Stimulated activated CD8-positive, alpha-beta memory T cell treated with anti-CD3 and anti-CD28 coated beads, Interleukin-7, amount 100 ng/mL, for 1 hour (primary cell): ENCODE measurements around the gene EME2.

ENCODE experiments used
- DNase-seq, 2 donors: peaks; one replicate each; pipeline ENCODE4 v3.0.0-alpha.2; 2020; ENCODE audit warnings: low read depth in 2 of 2

Gene EME2

GRCh38 chr16:1778200-1779179, 5.9 kb downstream of the EME2 start:
- DNase-seq = no peak

DNA sequence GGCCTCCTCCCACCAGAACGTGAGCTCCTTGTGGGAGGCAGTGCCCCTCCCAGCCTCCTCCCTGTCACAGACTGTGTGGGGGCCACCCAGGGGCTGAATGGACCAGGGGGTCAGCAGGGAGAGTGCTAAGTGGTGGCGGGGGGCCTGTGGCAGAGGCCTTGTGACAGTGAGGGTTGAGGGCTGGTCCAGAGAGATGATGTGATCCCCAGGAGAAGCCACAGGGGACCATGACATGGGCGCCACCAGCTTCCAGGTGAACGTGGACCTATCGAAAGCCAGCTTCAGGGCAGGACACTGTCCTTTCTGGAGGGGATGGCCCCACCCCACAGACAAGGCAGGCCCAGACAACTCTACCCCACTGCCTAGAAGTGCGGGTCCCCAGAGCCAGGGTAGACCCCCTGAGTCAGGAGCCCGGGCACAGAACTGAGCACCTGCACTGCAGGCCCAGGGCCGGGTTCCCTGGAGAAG, 6.7 kb downstream of the EME2 start:
- DNase-seq = no peak

- no peak for DNase-seq
These were observed 7.4 kb downstream of the EME2 start for GRCh38 chr16:1779741-1780676.

DNA sequence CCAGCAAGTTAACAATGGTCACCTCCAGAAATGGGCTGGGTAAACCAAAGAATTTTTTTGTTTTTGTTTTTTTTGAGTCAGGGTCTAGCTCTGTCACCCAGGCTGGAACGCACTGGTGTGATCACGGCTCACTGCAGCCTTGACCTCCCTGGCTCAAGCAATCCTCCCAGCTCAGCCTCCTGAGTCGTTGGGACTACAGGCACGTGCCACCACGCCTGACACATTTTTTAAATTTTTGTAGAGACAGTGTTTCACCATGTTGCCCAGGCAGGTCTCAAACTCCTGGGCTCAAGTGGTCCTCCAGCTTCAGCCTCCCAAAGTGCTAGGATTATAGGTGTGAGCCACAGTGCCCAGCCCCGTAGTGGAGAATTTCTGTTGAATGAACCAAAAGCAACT, 8.1 kb downstream of the EME2 start:
- DNase-seq = no peak

DNA sequence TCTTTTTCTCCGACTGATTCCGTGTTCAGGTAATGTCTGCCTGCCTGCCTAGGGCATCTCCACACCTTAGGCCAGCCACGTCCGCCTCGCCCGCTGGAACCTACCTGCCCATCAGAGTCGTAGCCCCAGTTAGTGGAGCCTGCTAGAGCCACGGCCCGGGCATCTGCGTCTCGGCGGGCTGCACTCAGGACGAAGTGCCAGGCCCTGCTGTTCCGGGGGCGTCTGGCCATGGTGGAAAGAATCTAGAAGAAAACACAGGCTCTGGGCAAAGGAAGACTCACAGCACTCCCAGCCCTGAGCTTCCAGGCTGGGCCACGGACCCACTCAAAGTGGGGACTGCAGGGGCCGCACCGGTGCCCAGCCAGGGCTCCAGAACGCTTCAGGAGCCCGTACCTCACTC, 8.6 kb downstream of the EME2 start:
- no peak for DNase-seq

GRCh38 chr16:1781758-1782407, 9.3 kb downstream of the EME2 start:
- no peak for DNase-seq

- DNase-seq = peak; percentile 94 to 95
These were observed 10.0 kb downstream of the EME2 start, which contains the start of the genes NUBP2 and SPSB3 for GRCh38 chr16:1782408-1783264. Gene NUBP2 (plus strand): TSS chr16:1782960. CDS start chr16:1783021, 61 bp downstream. Gene SPSB3 (minus strand): TSS chr16:1782571. CDS start chr16:1781483, 1,088 bp downstream.

DNA sequence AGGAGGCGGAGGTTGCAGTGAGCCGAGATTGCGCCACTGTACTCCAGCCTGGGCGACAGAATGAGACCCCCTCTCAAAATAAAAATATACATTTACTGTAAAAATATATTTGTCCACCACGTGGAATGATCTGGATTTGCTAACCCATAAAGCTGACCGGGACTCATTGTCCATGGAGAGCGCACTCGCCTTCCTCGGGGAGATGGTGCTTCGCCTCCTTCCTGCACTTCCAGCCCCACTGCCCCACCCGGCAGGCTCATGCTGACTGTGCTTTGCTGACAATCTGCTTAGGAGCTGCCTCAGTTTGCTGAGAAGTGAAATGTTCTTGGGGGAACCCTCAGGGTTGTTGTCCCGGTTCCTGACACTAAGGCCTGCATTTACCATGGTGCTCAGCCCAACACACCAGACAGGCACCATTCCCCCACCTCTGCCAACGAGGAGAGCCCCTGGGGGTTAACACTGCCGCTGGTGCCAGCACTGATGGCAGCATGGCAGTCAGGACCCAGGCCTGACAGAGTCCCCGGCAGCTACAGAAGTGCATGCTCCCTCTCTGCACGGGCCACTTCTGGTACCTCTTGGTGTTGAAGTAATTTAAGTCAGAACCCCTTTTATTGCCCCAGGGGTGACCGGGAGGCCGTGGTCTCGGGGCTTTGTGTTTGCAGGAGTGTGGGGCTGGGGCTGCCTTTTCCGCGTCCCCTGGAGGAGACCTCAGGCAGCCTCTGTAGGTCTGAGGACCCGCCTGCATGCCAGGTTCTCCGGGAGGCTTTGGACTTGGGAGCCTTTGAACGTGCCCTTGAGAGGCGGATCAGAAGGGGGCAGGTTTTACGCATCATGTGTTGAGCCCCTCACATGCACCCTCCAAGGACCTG, 12.6 kb downstream of the EME2 start:
- DNase-seq = no peak

DNA sequence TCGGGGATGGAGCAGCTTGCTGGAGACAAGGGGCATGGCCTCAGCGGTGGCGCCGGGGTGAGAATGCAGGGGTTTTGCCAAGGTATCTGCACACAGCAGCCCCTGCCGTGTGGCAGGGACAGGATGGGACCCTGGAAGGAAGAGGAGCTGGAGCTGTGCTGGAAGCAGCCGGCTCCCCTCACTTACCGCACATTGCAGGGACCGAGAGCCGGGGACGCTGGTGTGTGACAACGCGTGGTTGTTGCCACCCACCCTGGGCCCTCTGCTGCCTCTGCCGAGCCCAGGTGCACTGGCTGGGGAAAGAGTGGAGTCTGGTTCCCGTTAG, 13.2 kb downstream of the EME2 start:
- DNase-seq = no peak

DNA sequence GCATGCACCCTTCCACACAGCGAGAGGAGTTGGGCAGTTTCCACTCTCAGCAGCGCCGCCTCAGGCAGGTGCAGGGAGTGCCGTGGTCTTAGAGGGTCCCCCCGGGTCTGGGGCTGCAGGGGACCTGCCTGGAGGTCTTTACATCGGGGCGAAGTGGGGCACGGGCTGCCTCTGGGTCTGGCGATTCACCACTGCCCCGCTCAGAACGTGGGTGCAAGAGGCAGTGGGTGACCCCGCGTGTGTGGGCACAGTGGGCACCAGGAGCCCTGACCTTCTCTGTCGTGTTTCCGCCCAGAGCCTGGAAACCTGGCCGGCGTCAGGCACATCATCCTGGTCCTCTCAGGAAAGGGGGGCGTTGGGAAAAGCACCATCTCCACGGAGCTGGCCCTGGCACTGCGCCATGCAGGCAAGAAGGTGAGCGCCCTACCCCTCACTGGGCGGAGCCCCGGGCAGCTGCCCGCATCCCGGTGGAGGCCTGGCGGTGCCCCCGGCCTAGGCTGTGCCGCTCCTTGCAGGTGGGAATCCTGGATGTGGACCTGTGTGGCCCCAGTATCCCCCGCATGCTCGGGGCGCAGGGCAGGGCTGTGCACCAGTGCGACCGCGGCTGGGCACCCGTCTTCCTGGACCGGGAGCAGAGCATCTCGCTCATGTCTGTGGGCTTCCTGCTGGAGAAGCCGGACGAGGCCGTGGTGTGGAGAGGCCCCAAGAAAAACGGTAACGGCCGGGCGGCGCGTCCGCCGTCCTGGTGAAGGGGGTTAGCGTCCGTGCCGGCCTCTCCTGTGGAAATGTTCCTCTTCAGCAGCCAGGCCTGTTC, 13.8 kb downstream of the EME2 start:
- DNase-seq = no peak

DNA sequence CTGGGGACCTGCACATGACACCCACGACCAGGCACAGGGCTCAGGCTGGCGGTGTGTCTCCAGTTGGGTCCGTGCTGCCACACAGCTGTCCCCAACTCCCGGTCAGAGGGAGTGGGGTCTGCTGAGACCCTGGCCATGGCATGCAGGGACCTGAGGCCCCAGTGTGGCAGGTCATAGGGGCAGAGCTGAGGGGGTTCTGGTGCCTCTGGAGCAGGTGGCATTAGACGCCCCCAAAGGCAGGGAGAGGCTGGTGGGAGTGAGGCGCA, 14.4 kb downstream of the EME2 start:
- DNase-seq = no peak

DNA sequence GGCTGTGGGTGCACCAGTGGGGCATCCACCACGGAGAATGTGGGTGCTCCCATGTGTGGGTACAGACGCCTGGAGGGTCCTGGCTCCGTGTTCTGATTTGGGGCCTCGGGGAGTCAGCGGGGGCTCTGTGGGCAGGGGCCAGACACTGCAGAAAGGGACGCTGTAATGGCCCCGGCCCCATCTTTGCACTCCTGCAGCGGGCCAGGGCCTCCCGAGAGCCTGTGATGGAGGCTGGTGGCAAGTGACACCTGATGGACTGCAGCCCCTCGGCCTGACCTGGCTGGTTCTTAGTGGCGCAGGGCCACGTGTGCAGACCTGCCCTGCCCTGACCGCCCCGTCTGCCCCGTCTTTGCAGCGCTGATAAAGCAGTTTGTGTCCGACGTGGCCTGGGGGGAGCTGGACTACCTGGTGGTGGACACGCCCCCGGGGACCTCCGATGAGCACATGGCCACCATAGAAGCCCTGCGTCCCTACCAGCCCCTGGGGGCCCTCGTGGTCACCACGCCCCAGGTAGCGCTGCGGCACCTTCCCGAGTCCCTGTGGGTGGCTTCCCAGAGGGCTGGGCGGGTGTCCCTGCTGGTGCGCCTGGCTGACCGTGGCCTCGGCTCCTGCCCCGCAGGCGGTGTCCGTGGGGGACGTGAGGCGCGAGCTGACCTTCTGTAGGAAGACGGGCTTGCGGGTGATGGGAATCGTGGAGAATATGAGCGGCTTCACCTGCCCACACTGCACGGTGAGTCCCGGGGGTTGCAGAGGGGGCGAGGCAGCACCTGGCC, 14.9 kb downstream of the EME2 start:
- no peak for DNase-seq

DNA sequence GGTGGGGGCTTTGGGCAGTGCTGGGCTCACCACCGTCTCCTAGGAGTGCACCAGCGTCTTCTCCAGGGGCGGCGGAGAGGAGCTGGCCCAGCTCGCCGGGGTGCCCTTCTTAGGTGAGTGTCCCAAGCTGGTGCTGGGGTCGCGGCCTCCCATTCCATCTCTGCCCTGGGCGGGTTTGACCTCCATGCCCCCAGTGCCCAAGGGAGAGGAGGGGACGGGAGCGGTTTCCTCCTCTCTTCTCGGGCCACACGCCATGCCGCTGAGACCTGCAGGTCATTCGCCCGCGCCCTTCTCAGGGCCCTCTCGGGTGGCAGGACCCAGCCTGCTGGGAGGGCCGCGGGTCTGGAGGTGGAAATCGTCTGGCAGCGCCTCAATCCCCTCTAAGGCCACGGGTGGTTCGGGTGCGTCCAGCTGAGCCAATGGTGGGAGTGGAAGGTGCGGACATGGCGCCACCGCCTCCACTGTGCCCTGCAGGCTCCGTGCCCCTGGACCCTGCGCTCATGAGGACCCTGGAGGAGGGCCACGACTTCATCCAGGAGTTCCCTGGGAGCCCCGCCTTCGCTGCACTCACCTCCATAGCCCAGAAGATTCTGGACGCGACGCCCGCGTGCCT, 15.6 kb downstream of the EME2 start:
- no peak for DNase-seq

DNA sequence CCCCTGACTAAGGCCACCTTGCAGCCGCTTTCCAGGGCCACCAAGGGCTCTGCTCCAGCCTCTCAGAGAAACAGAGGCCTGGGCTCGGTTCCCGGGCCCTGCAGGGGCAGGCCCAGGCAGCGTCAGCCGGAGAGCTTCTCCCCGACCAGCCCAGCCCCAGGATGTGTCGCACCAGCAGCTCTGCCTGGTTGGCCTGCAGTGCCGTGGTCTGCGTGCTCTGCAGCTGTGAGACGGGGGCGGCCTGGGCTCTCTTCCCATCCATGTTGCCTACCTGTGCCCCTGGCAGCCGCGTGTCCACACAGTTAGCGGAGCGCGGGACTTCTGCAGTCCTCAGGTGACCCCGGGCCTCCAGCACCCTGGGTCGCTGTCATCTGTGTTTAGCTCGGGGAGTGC, 16.1 kb downstream of the EME2 start:
- DNase-seq = no peak

GRCh38 chr16:1789643-1790045, 17.0 kb downstream of the EME2 start:
- no peak for DNase-seq

GRCh38 chr16:1790261-1790610, 17.6 kb downstream of the EME2 start:
- no peak for DNase-seq

DNA sequence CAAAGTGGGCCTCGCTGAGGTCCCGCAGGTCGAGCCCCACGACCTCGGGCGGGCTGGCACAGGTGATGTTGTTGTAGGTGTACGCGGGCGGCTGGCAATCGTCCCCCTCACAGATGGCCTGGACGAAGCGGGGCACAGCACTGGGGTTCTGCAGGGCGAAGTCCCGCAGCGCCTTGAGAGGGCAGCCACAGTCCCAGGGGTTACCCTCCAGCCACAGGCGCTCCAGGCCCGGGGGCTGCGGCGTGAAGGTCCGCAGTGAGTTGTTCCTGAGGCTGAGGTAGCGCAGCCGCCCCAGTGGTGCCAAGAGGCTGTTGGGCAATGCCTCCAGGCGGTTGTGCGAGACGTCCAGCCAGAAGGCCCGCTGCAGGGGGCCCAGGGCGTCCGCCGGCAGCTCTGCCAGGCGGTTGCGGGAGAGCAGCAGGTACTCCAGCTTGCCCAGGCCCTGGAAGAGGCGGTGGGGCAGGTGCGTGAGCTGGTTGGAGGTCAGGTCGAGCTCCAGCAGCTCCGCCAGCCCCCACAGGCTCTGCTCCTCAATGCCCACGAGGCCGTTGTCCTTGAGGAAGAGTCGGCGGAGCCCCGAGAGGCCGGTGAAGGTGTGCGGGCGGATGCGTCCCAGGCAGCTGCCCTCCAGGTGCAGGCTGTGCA, 18.1 kb downstream of the EME2 start:
- DNase-seq = no peak
